Hepatocyte (in vitro differentiated cells): Measurements from ENCODE around the gene CMIP. TPM values are rescaled to one million over a fixed set of nuclear protein-coding genes. Genes with fewer than 3 reads are reported as not detected.

Experiments used
- DNase-seq: peaks from one replicate; pipeline ENCODE4 v3.0.0-alpha.2; 2016; ENCODE audit warnings: low spot score
- H2AFZ ChIP-seq: fragments of 200-600 bp; sonication (generic); 2 replicates; pipeline ENCODE4 v1.6.0; 2016; ENCODE audit warnings: antibody characterized with exemption, mild to moderate bottlenecking
- H3K27ac ChIP-seq: fragments of 200-600 bp; sonication (generic); 2 replicates; pipeline ENCODE4 v1.5.1; 2016; ENCODE audit warnings: mild to moderate bottlenecking
- H3K27me3 ChIP-seq: fragments of 200-600 bp; sonication (generic); 2 replicates; pipeline ENCODE4 v1.6.1; 2016
- H3K36me3 ChIP-seq: fragments of 200-600 bp; sonication (generic); replicated peaks from 2 replicates; pipeline ENCODE4 v1.5.1; 2016; ENCODE audit warnings: low read depth; ENCODE audit not compliant: insufficient read depth
- H3K4me1 ChIP-seq: fragments of 200-600 bp; sonication (generic); 2 replicates; pipeline ENCODE4 v1.5.1; 2016; ENCODE audit warnings: mild to moderate bottlenecking, moderate library complexity; ENCODE audit not compliant: insufficient read depth
- H3K4me2 ChIP-seq: fragments of 200-600 bp; sonication (generic); 2 replicates; pipeline ENCODE4 v1.6.0; 2016
- H3K4me3 ChIP-seq: fragments of 200-600 bp; sonication (generic); 2 replicates; pipeline ENCODE4 v1.5.1; 2016; ENCODE audit warnings: mild to moderate bottlenecking
- H3K79me2 ChIP-seq: fragments of 200-600 bp; sonication (generic); 2 replicates; pipeline ENCODE4 v1.6.0; 2017; ENCODE audit warnings: mild to moderate bottlenecking
- H3K9me2 ChIP-seq: fragments of 200-600 bp; sonication (generic); replicated peaks from 2 replicates; pipeline ENCODE4 v1.6.0; 2017; ENCODE audit warnings: mild to moderate bottlenecking; ENCODE audit not compliant: insufficient read depth
- H3K9me3 ChIP-seq: fragments of 200-600 bp; sonication (generic); 2 replicates; pipeline ENCODE4 v1.5.1; 2016; ENCODE audit warnings: low read depth, mild to moderate bottlenecking
- H4K20me1 ChIP-seq: fragments of 200-600 bp; sonication (generic); 2 replicates; pipeline ENCODE4 v1.6.0; 2016; ENCODE audit warnings: mild to moderate bottlenecking; ENCODE audit not compliant: insufficient read depth, poor library complexity, severe bottlenecking
- EZH2 ChIP-seq: fragments of 200-600 bp; sonication (generic); IDR thresholded peaks from 2 replicates; pipeline ENCODE4 v1.6.1; 2016; ENCODE audit warnings: antibody characterized with exemption, mild to moderate bottlenecking, borderline replicate concordance
- EZH2phosphoT487 ChIP-seq: fragments of 200-600 bp; sonication (generic); IDR thresholded peaks from one replicate; pipeline ENCODE4 v1.6.1; 2018; ENCODE audit warnings: antibody characterized with exemption, mild to moderate bottlenecking, low read depth, moderate library complexity; ENCODE audit not compliant: unreplicated experiment, severe bottlenecking
- WGBS: methylation state at CpG from one replicate; pipeline ENCODE4 v1.1.6; 2016; ENCODE audit warnings: low lambda C conversion rate; ENCODE audit errors: missing lambda C conversion rate; 5-methylcytosine and 5-hydroxymethylcytosine counted together
- polyA plus RNA-seq: library from polyadenylated mRNA; unstranded; fragments of >200 nt; fragmentation: Nextera tagmentation; extraction: Ambion mirVana; gene quantifications from 2 replicates; pipeline ENCODE4 v1.2.1, GENCODE V29; 2016
- total RNA-seq: library from RNA; depleted of rRNA; stranded (reverse); fragments of >200 nt; gene quantifications from 2 replicates; pipeline ENCODE4 v1.2.3, GENCODE V29; 2014
- TF ChIP-seq, protein P1 (sequence below): fragments of 200-600 bp; sonication (generic); IDR thresholded peaks from 2 replicates; pipeline ENCODE4 v1.5.1; 2016; ENCODE audit warnings: antibody characterized with exemption, mild to moderate bottlenecking; ENCODE audit not compliant: poor library complexity

CMIP gene
- total and polyA plus RNA-seq, 2 experiments from 2014 or later = 5.8 to 17.8 TPM

DNA sequence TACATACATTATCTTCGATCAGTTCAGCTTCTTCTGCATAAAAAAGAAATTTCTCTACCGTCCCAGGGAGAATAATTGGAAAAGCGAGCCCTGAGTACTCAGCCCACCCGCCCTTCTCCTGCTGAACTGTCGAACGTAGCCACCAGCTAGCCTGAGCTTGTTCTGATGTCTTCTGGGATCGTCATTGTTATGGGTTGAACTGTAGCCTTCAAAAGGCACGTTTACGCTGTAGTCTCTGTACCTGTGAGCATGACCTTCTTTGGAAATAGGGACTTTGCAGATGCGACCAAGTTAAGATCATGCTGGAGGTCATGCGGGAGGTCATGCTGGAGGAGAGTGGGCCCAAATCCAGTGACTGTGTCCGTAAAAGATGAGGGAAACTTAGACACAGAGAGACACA, 86.2 kb downstream of the CMIP start:
- Histone ChIP-seq H4K20me1 (peaks cover 25% of the 10 kb centered on the region), H3K79me2 (peaks cover 94% of the 10 kb centered on the region), H3K9me3 (no peaks in the 10 kb centered on the region), H3K27ac (no peak overlapping the region), H3K4me1 (no peaks in the 10 kb centered on the region), H3K4me2 (no peak overlapping the region), H3K36me3 (no peaks in the 10 kb centered on the region), H3K4me3 (no peak overlapping the region), H3K9me2 (no peaks in the 10 kb centered on the region), H2AFZ (no peak overlapping the region), H3K27me3 (no peaks in the 10 kb centered on the region)
- TF ChIP-seq, protein P1, sequence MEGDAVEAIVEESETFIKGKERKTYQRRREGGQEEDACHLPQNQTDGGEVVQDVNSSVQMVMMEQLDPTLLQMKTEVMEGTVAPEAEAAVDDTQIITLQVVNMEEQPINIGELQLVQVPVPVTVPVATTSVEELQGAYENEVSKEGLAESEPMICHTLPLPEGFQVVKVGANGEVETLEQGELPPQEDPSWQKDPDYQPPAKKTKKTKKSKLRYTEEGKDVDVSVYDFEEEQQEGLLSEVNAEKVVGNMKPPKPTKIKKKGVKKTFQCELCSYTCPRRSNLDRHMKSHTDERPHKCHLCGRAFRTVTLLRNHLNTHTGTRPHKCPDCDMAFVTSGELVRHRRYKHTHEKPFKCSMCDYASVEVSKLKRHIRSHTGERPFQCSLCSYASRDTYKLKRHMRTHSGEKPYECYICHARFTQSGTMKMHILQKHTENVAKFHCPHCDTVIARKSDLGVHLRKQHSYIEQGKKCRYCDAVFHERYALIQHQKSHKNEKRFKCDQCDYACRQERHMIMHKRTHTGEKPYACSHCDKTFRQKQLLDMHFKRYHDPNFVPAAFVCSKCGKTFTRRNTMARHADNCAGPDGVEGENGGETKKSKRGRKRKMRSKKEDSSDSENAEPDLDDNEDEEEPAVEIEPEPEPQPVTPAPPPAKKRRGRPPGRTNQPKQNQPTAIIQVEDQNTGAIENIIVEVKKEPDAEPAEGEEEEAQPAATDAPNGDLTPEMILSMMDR = no peak
- TF ChIP-seq EZH2phosphoT487 (no peak), EZH2 (no peak)
- WGBS = 94% methylated on average over 12 of the region's 12 CpGs
- no peak for DNase-seq

- no peak overlapping the region for H3K4me3 ChIP-seq
- no peak overlapping the region for H2AFZ ChIP-seq
- no peaks in the 10 kb centered on the region for H3K4me1 ChIP-seq
- TF ChIP-seq EZH2 = no peak
- no peak for TF ChIP-seq EZH2phosphoT487
- TF ChIP-seq, protein P1 = no peak
- H3K9me3 ChIP-seq = no peaks in the 10 kb centered on the region
- no peak overlapping the region for H3K4me2 ChIP-seq
- H3K36me3 ChIP-seq = no peaks in the 10 kb centered on the region
- H3K27me3 ChIP-seq = no peaks in the 10 kb centered on the region
- no peaks in the 10 kb centered on the region for H3K9me2 ChIP-seq
- H4K20me1 ChIP-seq = peaks cover 29% of the 10 kb centered on the region
- peaks cover 95% of the 10 kb centered on the region for H3K79me2 ChIP-seq
- 91% methylated on average over 11 of the region's 11 CpGs for WGBS
- H3K27ac ChIP-seq = no peak overlapping the region
- DNase-seq = no peak
These were observed 86.8 kb downstream of the CMIP start for GRCh38 chr16:81531419-81531821.

DNA sequence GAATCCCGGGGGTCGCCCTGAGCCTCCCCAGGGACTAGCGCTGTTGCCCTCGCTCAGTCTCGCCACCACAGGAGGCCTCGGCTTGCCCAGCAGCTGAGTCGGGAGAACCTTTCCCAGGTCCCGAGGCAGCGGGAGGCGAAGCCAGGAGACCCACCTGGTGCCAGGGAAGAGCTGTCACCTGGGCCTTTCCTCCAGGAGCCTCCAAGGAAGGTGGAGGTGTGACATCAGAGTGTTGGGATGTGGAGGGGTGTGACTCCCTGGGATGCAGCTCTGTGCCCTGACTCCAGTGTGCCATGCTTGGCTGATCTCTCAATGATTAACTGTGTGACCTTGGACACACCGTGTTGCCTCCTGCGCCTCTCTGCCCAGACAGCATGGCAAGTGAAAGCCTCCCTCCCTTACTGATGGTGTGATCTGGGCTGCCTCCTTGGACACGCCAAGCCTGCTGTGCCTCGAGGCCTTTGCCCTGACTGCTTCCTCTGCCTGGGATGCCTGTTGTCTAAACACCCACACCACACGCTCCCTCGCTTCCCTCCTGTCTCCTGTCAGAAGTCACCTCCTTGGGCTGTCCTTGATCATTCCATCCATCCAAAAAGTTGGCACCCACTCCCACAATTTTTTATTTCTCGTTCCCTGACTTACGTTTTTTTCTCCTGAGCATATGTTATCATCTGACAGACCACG, 88.0 kb downstream of the CMIP start:
- H3K36me3 ChIP-seq = no peaks in the 10 kb centered on the region
- 92% methylated on average over 19 of the region's 19 CpGs for WGBS
- no peak overlapping the region for H3K4me2 ChIP-seq
- H2AFZ ChIP-seq = no peak overlapping the region
- H3K4me3 ChIP-seq = no peak overlapping the region
- no peaks in the 10 kb centered on the region for H3K9me3 ChIP-seq
- H4K20me1 ChIP-seq = peaks cover 31% of the 10 kb centered on the region
- H3K79me2 ChIP-seq = peaks cover 95% of the 10 kb centered on the region
- H3K9me2 ChIP-seq = no peaks in the 10 kb centered on the region
- H3K4me1 ChIP-seq = no peaks in the 10 kb centered on the region
- TF ChIP-seq, protein P1 = no peak
- no peak for TF ChIP-seq EZH2
- TF ChIP-seq EZH2phosphoT487 = no peak
- no peak for DNase-seq
- H3K27me3 ChIP-seq = no peaks in the 10 kb centered on the region
- H3K27ac ChIP-seq = no peak overlapping the region
